IMR-90 (cell line): ENCODE results near the gene SLC39A11. TPM values are rescaled to one million over a fixed set of nuclear protein-coding genes. Genes with fewer than 3 reads are reported as not detected.

Experiments
- ATAC-seq: fragments of 200-7000 bp; cut with Tn5 transposase; 2 replicates; pipeline ENCODE4 v1.9.1; 2020; ENCODE audit warnings: low read depth, mild to moderate bottlenecking, moderate library complexity
- BruUV-seq: library from RNA; stranded (reverse); fragments of 400-500 nt; replicated peaks from 2 replicates; lab custom pipeline; 2021; lab: Mats Ljungman, UMichigan
- CTCF ChIA-PET: fragments of 300-600 bp; formaldehyde crosslinking; extraction: SDS; loops from one replicate; lab custom pipeline; 2021; ENCODE audit warnings: antibody characterized with exemption; lab: Yijun Ruan, JAX
- POLR2A ChIA-PET: fragments of 300-600 bp; sonication (Branson Sonifier 250); formaldehyde crosslinking; loops from one replicate; lab custom pipeline; 2022; ENCODE audit warnings: antibody characterized with exemption; ENCODE audit not compliant: unreplicated experiment; lab: Charles Lee
- DNase-seq: peaks from one replicate; pipeline ENCODE4 v3.0.0; 2013
- H2AFZ ChIP-seq: replicated peaks from 2 replicates; pipeline ENCODE3; 2013; ENCODE audit warnings: low read length, mild to moderate bottlenecking; ENCODE audit not compliant: poor library complexity
- H2AK5ac ChIP-seq: 2 replicates; pipeline ENCODE4 v1.6.1; 2013; ENCODE audit warnings: low read depth, low read length, inconsistent platforms
- H2AK9ac ChIP-seq: replicated peaks from 2 replicates; pipeline ENCODE3; 2013; ENCODE audit warnings: mild to moderate bottlenecking, low read depth, low read length, moderate library complexity; ENCODE audit not compliant: poor library complexity
- H2BK120ac ChIP-seq: 2 replicates; pipeline ENCODE4 v1.6.1; 2013; ENCODE audit warnings: low read depth, low read length, inconsistent platforms
- H2BK15ac ChIP-seq: 3 replicates; pipeline ENCODE4 v1.6.1; 2013; ENCODE audit warnings: low read depth, low read length, inconsistent platforms
- H2BK20ac ChIP-seq: 2 replicates; pipeline ENCODE4 v1.6.1; 2013; ENCODE audit warnings: low read depth, mild to moderate bottlenecking, inconsistent platforms, low read length, moderate library complexity
- H2BK5ac ChIP-seq: 2 replicates; pipeline ENCODE4 v1.6.1; 2013; ENCODE audit warnings: mild to moderate bottlenecking, low read depth, low read length, inconsistent platforms; ENCODE audit not compliant: poor library complexity, severe bottlenecking
- H3K14ac ChIP-seq: replicated peaks from 2 replicates; pipeline ENCODE4 v1.6.1; 2013; ENCODE audit warnings: low read depth, low read length, inconsistent platforms
- H3K18ac ChIP-seq: 2 replicates; pipeline ENCODE4 v1.6.1; 2013; ENCODE audit warnings: low read depth, low read length, control low read depth
- H3K23ac ChIP-seq: 2 replicates; pipeline ENCODE4 v1.6.1; 2013; ENCODE audit warnings: low read depth, low read length, inconsistent platforms
- H3K27ac ChIP-seq: 2 replicates; pipeline ENCODE4 v1.5.1; 2013; ENCODE audit warnings: mild to moderate bottlenecking, control low read depth, low read length; ENCODE audit not compliant: insufficient read depth
- H3K27me3 ChIP-seq: 2 replicates; pipeline ENCODE4 v1.6.1; 2013; ENCODE audit warnings: low read length; ENCODE audit not compliant: control insufficient read depth, insufficient read depth
- H3K36me3 ChIP-seq: 2 replicates; pipeline ENCODE4 v1.6.1; 2013; ENCODE audit warnings: low read length, mixed read lengths; ENCODE audit not compliant: control insufficient read depth, insufficient read depth
- H3K4ac ChIP-seq: 2 replicates; pipeline ENCODE4 v1.6.1; 2013; ENCODE audit warnings: low read depth, low read length, inconsistent platforms
- H3K4me1 ChIP-seq: 2 replicates; pipeline ENCODE4 v1.6.1; 2013; ENCODE audit warnings: low read length, mixed read lengths; ENCODE audit not compliant: control insufficient read depth, insufficient read depth
- H3K4me2 ChIP-seq: 2 replicates; pipeline ENCODE4 v1.6.1; 2013; ENCODE audit warnings: low read depth, mild to moderate bottlenecking, control low read depth, low read length, moderate library complexity
- H3K4me3 ChIP-seq: 2 replicates; pipeline ENCODE4 v1.5.1; 2013; ENCODE audit warnings: low read depth, mild to moderate bottlenecking, control low read depth, low read length, moderate library complexity; ENCODE audit not compliant: insufficient read depth
- H3K56ac ChIP-seq: 2 replicates; pipeline ENCODE4 v1.6.1; 2013; ENCODE audit warnings: low read length, inconsistent platforms; ENCODE audit not compliant: insufficient read depth; ENCODE audit errors: extremely low read depth
- H3K79me1 ChIP-seq, 2 experiments: 2 replicates each; pipeline ENCODE4 v1.6.1; 2013; ENCODE audit warnings: low read length in 2 of 2, inconsistent platforms in 1 of 2, low read depth in 1 of 2
- H3K9ac ChIP-seq: 2 replicates; pipeline ENCODE4 v1.6.1; 2013; ENCODE audit warnings: low read depth, low read length, control low read depth
- H3K9me1 ChIP-seq: 2 replicates; pipeline ENCODE4 v1.6.1; 2013; ENCODE audit warnings: low read length, inconsistent platforms; ENCODE audit not compliant: insufficient read depth
- H3K9me3 ChIP-seq: 2 replicates; pipeline ENCODE4 v1.6.1; 2013; ENCODE audit warnings: low read length; ENCODE audit not compliant: control insufficient read depth, insufficient read depth
- H4K20me1 ChIP-seq: 2 replicates; pipeline ENCODE4 v1.6.1; 2013; ENCODE audit warnings: low read length, inconsistent platforms; ENCODE audit not compliant: insufficient read depth
- H4K5ac ChIP-seq: 2 replicates; pipeline ENCODE4 v1.6.1; 2013; ENCODE audit warnings: mild to moderate bottlenecking, low read depth, low read length, control low read depth
- H4K8ac ChIP-seq, 2 experiments: 2 replicates each; pipeline ENCODE4 v1.6.1; 2013; ENCODE audit warnings: low read depth in 2 of 2, low read length in 2 of 2, control low read depth in 1 of 2, inconsistent platforms in 1 of 2
- H4K91ac ChIP-seq: 2 replicates; pipeline ENCODE4 v1.6.1; 2013; ENCODE audit warnings: low read depth, low read length, inconsistent platforms; ENCODE audit not compliant: insufficient read depth
- BHLHE40 ChIP-seq: fragments of 150-350 bp; IDR thresholded peaks from 2 replicates; pipeline ENCODE4 v1.6.1; 2016; ENCODE audit warnings: mild to moderate bottlenecking, low read depth, low read length
- CEBPB ChIP-seq: IDR thresholded peaks from 2 replicates; pipeline ENCODE4 v1.6.1; 2012; ENCODE audit warnings: low read depth, low read length, improper control_type of control experiment
- USF2 ChIP-seq: fragments of 150-350 bp; IDR thresholded peaks from 2 replicates; pipeline ENCODE4 v1.6.1; 2017; ENCODE audit warnings: mild to moderate bottlenecking, antibody characterized with exemption, low read length, low read depth
- WGBS, 2 experiments: methylation state at CpG; one replicate each; pipeline versions ENCODE4 v1.1.5 to v1.1.7; 2013; ENCODE audit warnings: missing lambda C conversion rate in 2 of 2; ENCODE audit not compliant: insufficient read length in 1 of 2; ENCODE audit errors: extremely low coverage in 2 of 2; 5-methylcytosine and 5-hydroxymethylcytosine counted together
- dilution Hi-C: fragments of 300-500 bp; cut with HindIII; formaldehyde crosslinking; loops from one replicate; pipeline ENCODE4 v1.14.3; 2018; ENCODE audit warnings: low sequenced_read_pairs; ENCODE audit not compliant: unreplicated experiment
- in situ Hi-C: fragments of 300-500 bp; cut with MboI; formaldehyde crosslinking; loops from 3 replicates; pipeline ENCODE4 v1.14.3; 2019; ENCODE audit warnings: low sequenced_read_pairs, inconsistent platforms, mixed read lengths
- intact Hi-C: fragments of 100-400 bp; cut with micrococcal nuclease; formaldehyde crosslinking; loops from 2 replicates; pipeline ENCODE4 v1.10.0; 2022
- polyA plus RNA-seq, 3 experiments: library from polyadenylated mRNA; depleted of rRNA; stranded (reverse); fragments of >200 nt; gene quantifications; 2 replicates each; pipeline ENCODE4 v1.2.3, GENCODE V29; 2012; ENCODE audit warnings: low replicate concordance in 1 of 3
- total RNA-seq: library from RNA; depleted of rRNA; stranded (reverse); fragments of >200 nt; gene quantifications from 2 replicates; pipeline ENCODE4 v1.2.3, GENCODE V29; 2012

The SLC39A11 gene
- total and polyA plus RNA-seq, 2 of the 4 experiments (the other 2 are of a cell fraction), result 8.8 to 14.3 TPM

- H3K9ac ChIP-seq, result no peak overlapping the region
- H3K27ac ChIP-seq, result no peak overlapping the region
- intact Hi-C loops (no loop called here), in situ Hi-C loops (no loop called here), dilution Hi-C loops (no loop called here)
- ATAC-seq (no peak), DNase-seq (no peak)
- H3K36me3 ChIP-seq, result no peaks in the 10 kb centered on the region; the same call in 1 of the 2 replicates
- POLR2A ChIA-PET, result no interaction called here
- no peak overlapping the region for H2AK9ac ChIP-seq
- no peak overlapping the region for H2BK15ac ChIP-seq
- WGBS, 2 experiments, result 50% methylated on average over 1 of the region's 10 CpGs; no CpG with 5 or more reads in 1 of the 2 experiments
- H3K23ac ChIP-seq, result no peak overlapping the region
- no peaks in the 10 kb centered on the region for H4K20me1 ChIP-seq
- H3K27me3 ChIP-seq, result no peaks in the 10 kb centered on the region
- TF ChIP-seq BHLHE40 (no peak), USF2 (no peak), CEBPB (no peak)
- no peak overlapping the region for H4K91ac ChIP-seq
- H2AFZ ChIP-seq, result no peak overlapping the region
- no peaks in the 10 kb centered on the region for H3K4me1 ChIP-seq
- no peak overlapping the region for H3K14ac ChIP-seq
- H3K9me1 ChIP-seq, result no peaks in the 10 kb centered on the region; the same call in 1 of the 2 replicates
- H3K4ac ChIP-seq, result no peak overlapping the region
- H3K9me3 ChIP-seq, result peaks cover 5% of the 10 kb centered on the region; the same call in 1 of the 2 replicates
- H3K18ac ChIP-seq, result no peak overlapping the region
- H2AK5ac ChIP-seq, result no peak overlapping the region
- H2BK120ac ChIP-seq, result no peak overlapping the region
- H3K56ac ChIP-seq, result no peak overlapping the region
- no peak overlapping the region for H4K5ac ChIP-seq
- H3K4me2 ChIP-seq, result no peak overlapping the region
- H3K4me3 ChIP-seq, result no peak overlapping the region
- H4K8ac ChIP-seq, result no peak overlapping the region
- no TSS peak for BruUV-seq
- no peak overlapping the region for H2BK5ac ChIP-seq
- H2BK20ac ChIP-seq, result no peak overlapping the region
- CTCF ChIA-PET, result no interaction called here
- H3K79me1 ChIP-seq, result no peaks in the 10 kb centered on the region
Measured at GRCh38 chr17:72915625-72916081, 176.8 kb downstream of the SLC39A11 start.
